RWPE1 (cell line): ENCODE measurements around the gene VAPB.

Experiments used
- CTCF ChIA-PET: fragments of 350-600 bp; sonication (Branson Sonifier 250); formaldehyde crosslinking; extraction: SDS; loops from one replicate; lab custom pipeline; 2021; lab: Yijun Ruan, JAX
- POLR2A ChIA-PET: fragments of 400-600 bp; formaldehyde crosslinking; extraction: SDS; loops from one replicate; lab custom pipeline; 2020; ENCODE audit warnings: antibody characterized with exemption; ENCODE audit not compliant: low non-redundant PET; lab: Yijun Ruan, JAX
- DNase-seq: peaks from one replicate; pipeline ENCODE4 v3.0.0; 2012; ENCODE audit warnings: low spot score
- H3K27ac ChIP-seq: fragments of 450-650 bp; 2 replicates; pipeline ENCODE4 v1.5.1; 2017
- TF ChIP-seq, protein P1 (sequence below): fragments of 450-650 bp; conservative IDR thresholded peaks from 2 replicates; pipeline ENCODE4 v1.5.1; 2017; ENCODE audit warnings: low read depth, mild to moderate bottlenecking

Gene VAPB

DNA sequence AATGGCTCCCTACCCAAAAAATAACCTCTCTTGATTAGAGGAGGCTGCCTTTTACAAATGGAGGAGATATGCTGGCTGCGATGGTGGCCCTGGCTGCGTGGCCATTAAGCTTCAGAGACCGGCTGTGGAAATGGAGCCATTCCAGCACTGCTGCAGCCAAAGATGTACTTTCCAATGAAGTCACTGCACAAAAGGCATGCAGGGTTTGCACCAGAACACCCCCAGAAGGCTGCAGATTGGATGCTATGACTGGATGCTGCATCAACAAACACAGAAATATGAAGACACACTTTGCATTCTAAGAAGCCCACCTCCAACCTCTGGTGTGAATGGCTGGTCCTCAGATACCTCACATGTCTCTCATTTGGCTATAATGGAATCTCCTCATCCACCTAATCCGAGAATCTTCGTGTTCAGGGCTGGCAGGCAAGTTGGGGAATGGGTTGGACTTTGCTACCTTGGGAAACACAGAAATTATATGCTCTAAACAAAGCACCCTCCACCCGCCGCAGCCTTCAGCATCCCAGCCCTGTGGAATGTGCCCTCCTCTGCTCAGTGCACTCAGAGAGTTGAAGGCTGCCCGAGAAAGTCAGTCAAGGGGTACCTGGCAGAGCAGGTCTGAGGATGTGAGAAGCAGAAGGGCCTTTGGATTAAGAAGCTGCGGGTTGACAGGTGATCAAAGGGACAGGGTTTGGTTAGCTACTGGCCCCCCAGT is 90.9 kb downstream of the VAPB start:
- H3K27ac ChIP-seq: no peak overlapping the region
- ChIA-PET POLR2A (no interaction called here), CTCF (interaction anchor here (0.7 kb wide), 1 partner anchor 113 kb away, joined by 3 read pairs; no protein-coding TSS in a partner anchor)
- TF ChIP-seq, protein P1, sequence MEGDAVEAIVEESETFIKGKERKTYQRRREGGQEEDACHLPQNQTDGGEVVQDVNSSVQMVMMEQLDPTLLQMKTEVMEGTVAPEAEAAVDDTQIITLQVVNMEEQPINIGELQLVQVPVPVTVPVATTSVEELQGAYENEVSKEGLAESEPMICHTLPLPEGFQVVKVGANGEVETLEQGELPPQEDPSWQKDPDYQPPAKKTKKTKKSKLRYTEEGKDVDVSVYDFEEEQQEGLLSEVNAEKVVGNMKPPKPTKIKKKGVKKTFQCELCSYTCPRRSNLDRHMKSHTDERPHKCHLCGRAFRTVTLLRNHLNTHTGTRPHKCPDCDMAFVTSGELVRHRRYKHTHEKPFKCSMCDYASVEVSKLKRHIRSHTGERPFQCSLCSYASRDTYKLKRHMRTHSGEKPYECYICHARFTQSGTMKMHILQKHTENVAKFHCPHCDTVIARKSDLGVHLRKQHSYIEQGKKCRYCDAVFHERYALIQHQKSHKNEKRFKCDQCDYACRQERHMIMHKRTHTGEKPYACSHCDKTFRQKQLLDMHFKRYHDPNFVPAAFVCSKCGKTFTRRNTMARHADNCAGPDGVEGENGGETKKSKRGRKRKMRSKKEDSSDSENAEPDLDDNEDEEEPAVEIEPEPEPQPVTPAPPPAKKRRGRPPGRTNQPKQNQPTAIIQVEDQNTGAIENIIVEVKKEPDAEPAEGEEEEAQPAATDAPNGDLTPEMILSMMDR: no peak
- no peak for DNase-seq

DNA sequence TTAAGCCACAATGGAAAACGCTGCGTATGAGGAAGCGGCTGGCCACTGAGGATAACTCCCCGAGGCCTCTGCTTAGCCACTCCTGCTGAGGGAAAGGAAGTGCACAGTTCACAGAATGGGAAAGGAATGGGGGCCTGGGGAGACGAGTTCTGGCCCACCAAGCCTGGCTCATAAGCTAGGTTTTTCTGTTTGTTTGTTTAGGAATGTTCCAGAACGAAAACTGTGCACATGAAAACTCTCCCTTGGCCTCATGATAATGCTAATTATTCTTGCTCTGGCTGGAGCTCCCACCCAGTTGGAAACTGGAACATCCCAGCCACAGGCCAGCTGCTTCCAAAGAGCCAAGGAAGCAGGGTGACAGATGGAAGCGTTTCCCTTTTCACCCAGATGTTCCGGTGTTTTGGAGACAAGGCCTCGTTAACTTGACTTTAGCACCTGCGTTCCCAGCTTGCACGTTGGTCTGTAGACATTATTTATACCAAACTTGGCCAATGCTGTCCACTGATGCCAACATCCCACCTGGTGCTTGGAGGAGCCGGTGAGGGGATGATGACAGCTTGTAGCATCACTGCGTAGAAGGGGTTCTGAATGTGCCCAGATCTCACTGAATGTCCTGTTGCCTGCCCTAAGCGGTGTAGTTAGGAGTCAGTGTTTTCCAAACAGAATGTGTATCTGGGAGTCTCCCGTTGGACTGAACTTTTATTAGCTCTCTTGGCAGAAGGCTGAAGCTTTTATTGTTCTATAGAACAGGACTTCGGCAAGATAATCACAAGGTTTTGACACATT is 91.7 kb downstream of the VAPB start:
- no peak overlapping the region for H3K27ac ChIP-seq
- ChIA-PET CTCF (interaction anchor here (0.5 to 1.5 kb wide), 4 partner anchors 24 to 387 kb away, joined by 3 to 7 read pairs (median 5); partner anchors contain the start of gene STX16), POLR2A (no interaction called here)
- TF ChIP-seq, protein P1: no peak
- DNase-seq: no peak

DNA sequence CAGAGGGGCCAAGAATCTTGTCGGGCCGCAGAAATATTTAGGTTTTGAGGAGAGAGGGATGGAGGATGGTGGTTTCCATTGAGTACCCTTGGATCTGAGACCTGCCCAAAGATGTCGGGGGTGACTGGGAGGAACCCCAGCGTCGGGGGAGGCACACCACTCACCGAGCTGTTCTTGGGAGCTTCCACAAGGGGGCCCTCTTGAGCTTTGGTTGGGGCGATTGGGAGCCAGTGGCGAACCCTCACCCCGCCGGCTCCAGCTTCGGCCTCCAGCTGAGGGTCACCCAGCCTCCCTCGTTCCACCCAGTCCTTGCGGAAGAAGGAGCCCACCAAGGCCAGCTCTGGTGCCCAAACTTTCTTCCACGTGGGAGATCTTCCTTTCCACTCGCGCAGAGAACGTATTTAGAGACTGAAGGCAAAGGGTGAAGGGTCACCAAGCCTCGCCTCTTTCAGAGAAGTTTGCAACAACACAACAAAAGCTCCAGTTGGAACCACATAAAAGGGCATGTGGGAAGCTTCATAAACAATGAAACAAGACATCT is 92.5 kb downstream of the VAPB start:
- POLR2A ChIA-PET: interaction anchor here (0.6 kb wide), 1 partner anchor 169 kb away, joined by 4 read pairs; the partner anchor contains the start of gene STX16
- DNase-seq: peak; percentile 71
- TF ChIP-seq, protein P1: peak; percentile 13; the same call in 1 of the 2 replicates
- no peak overlapping the region for H3K27ac ChIP-seq
- CTCF ChIA-PET: interaction anchor here (0.5 to 1.5 kb wide), 8 partner anchors 25 to 1225 kb away, joined by 3 to 7 read pairs (median 3); partner anchors contain the start of gene STX16

DNA sequence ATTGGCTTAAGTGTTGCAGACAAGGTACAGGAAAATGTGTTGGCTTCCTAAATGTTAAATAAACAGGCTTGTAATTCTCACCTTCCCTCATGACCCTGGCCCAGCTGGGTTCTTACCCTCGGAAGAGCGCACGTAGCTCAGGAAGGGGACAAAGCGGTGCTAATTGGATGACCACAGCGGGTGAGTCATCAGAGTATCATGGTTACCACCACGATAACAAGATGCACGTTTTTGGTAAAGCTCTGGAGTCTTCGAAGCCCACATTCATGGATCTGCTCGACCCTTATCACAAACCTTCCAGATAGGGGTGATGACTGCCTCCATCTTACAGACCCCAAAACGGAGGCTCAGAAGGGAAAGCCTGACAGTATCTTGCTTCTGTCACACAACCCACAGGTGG is 93.4 kb downstream of the VAPB start:
- TF ChIP-seq, protein P1: no peak
- H3K27ac ChIP-seq: no peak overlapping the region
- ChIA-PET CTCF (interaction anchor here (0.5 to 0.6 kb wide), 2 partner anchors 338 to 1224 kb away, joined by 3 read pairs; no protein-coding TSS in a partner anchor), POLR2A (no interaction called here)
- DNase-seq: no peak

DNA sequence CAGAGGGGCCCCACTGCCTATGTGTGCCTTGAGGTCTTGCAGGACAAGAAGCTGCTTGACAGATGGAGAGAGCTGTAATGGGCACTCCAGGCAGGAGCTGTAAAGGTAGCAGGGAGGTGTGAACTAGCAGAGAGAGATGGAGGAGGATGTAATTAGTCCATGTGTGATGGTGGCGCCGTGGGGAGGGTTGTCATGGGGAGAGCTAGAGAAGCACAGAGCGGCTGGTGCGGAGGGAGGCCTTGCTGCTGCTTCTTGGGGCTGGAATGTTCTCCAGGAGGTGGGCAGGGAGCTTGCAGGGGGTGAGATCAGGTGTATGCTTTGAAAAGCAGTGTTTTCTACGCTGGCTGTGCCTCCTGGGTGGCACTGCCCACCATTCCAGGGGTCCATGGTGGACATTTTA is 94.0 kb downstream of the VAPB start:
- H3K27ac ChIP-seq: no peak overlapping the region
- POLR2A ChIA-PET: interaction anchor here (0.7 kb wide), 1 partner anchor 314 kb away, joined by 3 read pairs; no protein-coding TSS in a partner anchor
- CTCF ChIA-PET: interaction anchor here (0.5 kb wide), 1 partner anchor 339 kb away, joined by 3 read pairs; no protein-coding TSS in a partner anchor
- no peak for DNase-seq
- TF ChIP-seq, protein P1: no peak

DNA sequence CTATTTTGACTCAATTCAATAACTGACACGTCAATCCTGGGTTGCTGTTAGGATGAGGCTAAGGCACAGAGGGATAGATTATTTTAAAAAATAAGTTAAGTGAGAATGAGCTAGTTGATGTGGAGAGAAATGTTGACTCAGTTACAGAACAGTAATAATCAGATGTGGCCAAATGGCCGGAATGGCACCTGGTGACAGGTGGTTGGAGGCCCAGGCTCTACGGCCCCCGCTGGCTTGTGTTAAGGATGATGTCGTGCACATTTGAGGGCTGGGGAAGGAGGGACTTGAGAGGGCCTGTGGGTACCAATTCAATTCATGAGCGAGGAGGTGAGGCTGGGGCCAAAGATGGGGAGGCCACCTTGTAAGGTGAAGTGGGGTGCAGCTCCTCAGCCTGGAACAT is 94.4 kb downstream of the VAPB start:
- POLR2A ChIA-PET: interaction anchor here (0.5 to 0.7 kb wide), 2 partner anchors 13 to 314 kb away, joined by 3 to 6 read pairs; no protein-coding TSS in a partner anchor
- DNase-seq: no peak
- CTCF ChIA-PET: no interaction called here
- TF ChIP-seq, protein P1: no peak
- H3K27ac ChIP-seq: no peak overlapping the region
